T-cell (primary cell): ENCODE measurements around the gene SMPDL3A. TPM values are rescaled to one million over a fixed set of nuclear protein-coding genes. Genes with fewer than 3 reads are reported as not detected.

ENCODE experiments used
- ATAC-seq, 4 experiments: fragments of 200-7000 bp in 3 of 4; fragments of 150-1000 bp in 1 of 4; cut with Tn5 transposase; replicated peaks in 1 of 4; 1 replicate in 3 of 4; 2 replicates in 1 of 4; pipeline ENCODE4 v1.10.0; 2021; ENCODE audit warnings: moderate library complexity in 3 of 4, mild to moderate bottlenecking in 2 of 4, moderate number of reproducible peaks in 1 of 4
- CTCF ChIA-PET, 2 donors: fragments of 300-600 bp; sonication (Branson Sonifier 250); formaldehyde crosslinking; loops; one replicate each; lab custom pipeline; 2022; ENCODE audit warnings: antibody characterized with exemption in 2 of 2; lab: Charles Lee
- POLR2A ChIA-PET, 2 donors: fragments of 300-600 bp; sonication (Branson Sonifier 250); formaldehyde crosslinking; loops; one replicate each; lab custom pipeline; 2022; ENCODE audit warnings: antibody characterized with exemption in 2 of 2; lab: Charles Lee
- DNase-seq, 35 experiments: peaks; one replicate each; pipeline versions ENCODE4 v3.0.0 to v3.0.0-alpha.2; 2013 to 2023
- H3K27ac ChIP-seq: one replicate; pipeline ENCODE4 v1.5.1; 2013; ENCODE audit warnings: low read length
- H3K27me3 ChIP-seq, 2 experiments: replicated peaks in 1 of 2; 1 replicate in 1 of 2; 2 replicates in 1 of 2; pipeline versions ENCODE4 v1.6.1 to v1.7.0; 2013; ENCODE audit warnings: low read length in 1 of 2, mixed read lengths in 1 of 2; ENCODE audit not compliant: control insufficient read depth in 2 of 2, insufficient read depth in 2 of 2; ENCODE audit errors: extremely low read depth in 1 of 2
- H3K36me3 ChIP-seq, 2 donors: 1 replicate in 1 of 2; 2 replicates in 1 of 2; pipeline versions ENCODE4 v1.6.1 to v1.7.0; 2013; ENCODE audit warnings: low read length in 1 of 2; ENCODE audit not compliant: control insufficient read depth in 2 of 2, insufficient read depth in 1 of 2; ENCODE audit errors: extremely low read depth in 1 of 2
- H3K4me1 ChIP-seq, 2 experiments: 1 replicate in 1 of 2; 2 replicates in 1 of 2; pipeline versions ENCODE4 v1.6.1 to v1.7.0; 2013; ENCODE audit warnings: low read length in 2 of 2, mixed read lengths in 1 of 2; ENCODE audit not compliant: insufficient read depth in 2 of 2, control insufficient read depth in 1 of 2; ENCODE audit errors: extremely low read depth in 1 of 2
- H3K4me3 ChIP-seq, 2 donors: 1 replicate in 1 of 2; 2 replicates in 1 of 2; pipeline versions ENCODE4 v1.5.1 to v1.7.0; 2013; ENCODE audit warnings: mild to moderate bottlenecking in 2 of 2, low read length in 1 of 2, moderate library complexity in 1 of 2; ENCODE audit not compliant: control insufficient read depth in 1 of 2; ENCODE audit errors: extremely low read depth in 1 of 2
- H3K9me3 ChIP-seq: 2 replicates; pipeline ENCODE4 v1.7.0; 2013
- H3K27ac Mint-ChIP-seq, 2 donors: one replicate each; pipeline ENCODE4 v1.8.0; 2020 to 2021; ENCODE audit warnings: mild to moderate bottlenecking in 2 of 2, mixed read lengths in 2 of 2
- H3K27me3 Mint-ChIP-seq, 2 donors: one replicate each; pipeline ENCODE4 v1.8.0; 2021 to 2022; ENCODE audit warnings: mixed read lengths in 2 of 2
- H3K36me3 Mint-ChIP-seq: one replicate; pipeline ENCODE4 v1.8.0; 2021; ENCODE audit warnings: mixed read lengths
- H3K4me1 Mint-ChIP-seq, 3 donors: one replicate each; pipeline ENCODE4 v1.8.0; 2020 to 2022; ENCODE audit warnings: mixed read lengths in 3 of 3, mild to moderate bottlenecking in 1 of 3
- H3K4me3 Mint-ChIP-seq, 3 donors: one replicate each; pipeline ENCODE4 v1.8.0; 2020 to 2022; ENCODE audit warnings: mild to moderate bottlenecking in 3 of 3, mixed read lengths in 3 of 3, moderate library complexity in 3 of 3
- H3K9me3 Mint-ChIP-seq, 3 donors: one replicate each; pipeline ENCODE4 v1.8.0; 2020 to 2022; ENCODE audit warnings: mixed read lengths in 3 of 3
- WGBS: methylation state at CpG from one replicate; pipeline ENCODE4 v1.1.5; 2013; ENCODE audit warnings: missing lambda C conversion rate; ENCODE audit not compliant: insufficient coverage; 5-methylcytosine and 5-hydroxymethylcytosine counted together
- total RNA-seq, 35 experiments: library from RNA in 6 of 35; stranded (reverse) in 6 of 35; fragments of 120-200 nt in 1 of 35; gene quantifications; one replicate each; pipeline versions ENCODE4 v1.2.1 to v1.2.4 and lab custom pipeline; 2013 to 2026

Gene SMPDL3A
- total RNA-seq, 5 donors from 2014 or later (not counting 1 experiment from before 2014, with no cell fraction given) = 0.16 TPM; not detected in 4

DNA sequence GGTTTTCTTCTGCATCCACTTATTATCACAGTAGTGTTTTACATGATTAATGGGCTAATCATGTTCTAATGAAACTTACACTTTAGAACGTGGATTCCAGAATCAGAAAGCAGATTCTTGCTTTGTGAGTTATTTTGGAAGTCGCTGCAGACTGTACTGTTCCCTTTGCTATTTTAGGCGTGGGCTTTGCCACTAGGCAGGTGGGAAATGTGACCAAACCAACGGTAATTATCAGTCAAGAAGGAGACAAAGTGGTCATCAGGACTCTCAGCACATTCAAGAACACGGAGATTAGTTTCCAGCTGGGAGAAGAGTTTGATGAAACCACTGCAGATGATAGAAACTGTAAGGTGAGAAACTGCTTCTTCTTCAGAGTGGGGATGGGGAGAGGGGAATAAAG is 8.9 kb upstream of the SMPDL3A start:
- WGBS = 47% methylated on average over 2 of the region's 5 CpGs
- no peaks in the 10 kb centered on the region for H3K4me1 Mint-ChIP-seq
- no peaks in the 10 kb centered on the region for H3K36me3 Mint-ChIP-seq
- peaks cover 14 to 37% of the 10 kb centered on the region in 2 donors for H3K27me3 Mint-ChIP-seq
- Histone ChIP-seq H3K36me3 (no peaks in the 10 kb centered on the region), H3K27me3 (no peaks in the 10 kb centered on the region), H3K4me1 (no peaks in the 10 kb centered on the region), H3K9me3 (no peaks in the 10 kb centered on the region), H3K4me3 (no peak overlapping the region), H3K27ac (no peak overlapping the region)
- peaks cover 5 to 11% (median 11%) of the 10 kb centered on the region in 3 donors for H3K9me3 Mint-ChIP-seq
- H3K4me3 Mint-ChIP-seq = no peak overlapping the region
- ATAC-seq (no peak), DNase-seq (no peak)
- ChIA-PET CTCF (no interaction called here), POLR2A (no interaction called here)
- H3K27ac Mint-ChIP-seq = no peak overlapping the region

DNA sequence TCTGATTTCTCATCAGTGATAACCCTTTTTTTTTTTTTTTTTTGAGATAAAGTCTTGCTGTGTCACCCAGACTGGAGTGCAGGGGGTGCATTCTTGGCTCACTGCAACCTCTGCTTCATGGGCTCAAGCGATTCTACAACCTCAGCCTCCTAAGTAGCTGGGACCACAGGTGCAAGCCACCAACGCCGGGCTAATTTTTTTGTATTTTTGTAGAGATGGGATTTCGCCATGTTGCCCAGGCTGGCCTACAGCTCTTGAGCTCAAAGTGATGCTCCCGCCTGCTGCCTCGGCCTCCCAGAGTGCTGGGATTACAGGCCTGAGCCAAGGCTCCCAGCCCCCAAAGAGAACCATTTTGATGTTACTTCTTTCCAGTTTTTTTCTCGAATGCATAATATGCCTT is 7.3 kb upstream of the SMPDL3A start:
- no CpG with 5 or more reads among the region's 7 CpGs for WGBS
- CTCF ChIA-PET = no interaction called here

DNA sequence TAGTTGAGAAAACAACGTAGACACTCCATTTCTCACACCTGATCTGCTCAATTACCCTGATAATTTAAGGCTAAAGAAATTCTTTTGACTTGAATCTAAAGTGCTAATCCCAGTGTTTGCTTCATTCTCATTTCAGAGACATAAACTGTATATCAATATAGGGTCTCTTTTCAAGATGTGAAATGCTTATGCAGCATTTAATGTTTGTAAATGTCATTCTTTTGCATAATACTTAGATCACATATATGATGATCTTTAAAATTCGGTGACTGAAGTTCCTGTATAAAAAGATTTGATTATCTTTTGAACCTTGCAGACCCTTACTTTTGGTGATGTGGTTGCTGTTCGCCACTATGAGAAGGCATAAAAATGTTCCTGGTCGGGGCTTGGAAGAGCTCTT is 5.7 kb upstream of the SMPDL3A start:
- Histone ChIP-seq H3K4me3 (no peak overlapping the region), H3K36me3 (no peaks in the 10 kb centered on the region), H3K4me1 (no peaks in the 10 kb centered on the region), H3K27me3 (peaks cover 3% of the 10 kb centered on the region in 2 experiments), H3K9me3 (no peaks in the 10 kb centered on the region), H3K27ac (no peak overlapping the region)
- no peak overlapping the region for H3K4me3 Mint-ChIP-seq
- H3K9me3 Mint-ChIP-seq = no peaks in the 10 kb centered on the region
- ChIA-PET POLR2A (no interaction called here), CTCF (no interaction called here)
- no peaks in the 10 kb centered on the region for H3K4me1 Mint-ChIP-seq
- no peak for ATAC-seq
- H3K27me3 Mint-ChIP-seq = peaks cover 25 to 42% of the 10 kb centered on the region in 2 donors
- no peak overlapping the region for H3K27ac Mint-ChIP-seq
- DNase-seq = no peak
- H3K36me3 Mint-ChIP-seq = no peaks in the 10 kb centered on the region
- no CpG with 5 or more reads among the region's 4 CpGs for WGBS

More for the DNA sequence above, 7.3 kb upstream of the SMPDL3A start:
- H3K4me1 Mint-ChIP-seq = no peaks in the 10 kb centered on the region
- Histone ChIP-seq H3K27ac (no peak overlapping the region), H3K4me1 (no peaks in the 10 kb centered on the region), H3K9me3 (no peaks in the 10 kb centered on the region), H3K36me3 (no peaks in the 10 kb centered on the region), H3K27me3 (no peaks in the 10 kb centered on the region), H3K4me3 (no peak overlapping the region)
- H3K36me3 Mint-ChIP-seq = no peaks in the 10 kb centered on the region
- DNase-seq (no peak), ATAC-seq (no peak)
- no peak overlapping the region for H3K4me3 Mint-ChIP-seq
- peaks cover 15 to 33% of the 10 kb centered on the region in 2 donors for H3K27me3 Mint-ChIP-seq
- POLR2A ChIA-PET = no interaction called here
- H3K27ac Mint-ChIP-seq = no peak overlapping the region
- H3K9me3 Mint-ChIP-seq = no peaks in the 10 kb centered on the region

DNA sequence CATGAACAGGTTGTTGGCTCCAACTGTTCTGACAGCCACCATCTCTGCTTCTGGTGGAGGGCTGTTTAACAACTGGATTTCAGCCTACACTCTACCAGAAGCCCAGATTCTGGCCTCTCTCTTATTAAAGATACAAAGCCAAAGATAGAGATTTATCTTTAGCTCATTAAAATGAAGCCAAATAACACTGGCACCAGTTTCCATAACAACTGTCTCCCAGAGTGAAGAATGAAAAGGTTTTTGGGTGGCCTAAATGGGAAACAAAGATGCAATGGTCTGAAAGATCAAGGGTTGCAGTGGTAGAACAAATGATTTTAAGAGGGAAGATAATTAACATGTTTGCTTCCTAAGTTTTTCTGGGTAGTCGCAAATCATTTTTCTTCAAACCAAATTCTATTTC is 3.2 kb upstream of the SMPDL3A start:
- no CpG with 5 or more reads among the region's 1 CpG for WGBS
- H3K27ac ChIP-seq = no peak overlapping the region
- no peak overlapping the region for H3K27ac Mint-ChIP-seq
- ChIA-PET CTCF (no interaction called here), POLR2A (no interaction called here)
- no peak overlapping the region for H3K4me3 Mint-ChIP-seq
- H3K36me3 ChIP-seq = no peaks in the 10 kb centered on the region
- H3K4me1 Mint-ChIP-seq = peaks cover 11 to 16% (median 11%) of the 10 kb centered on the region in 3 donors
- DNase-seq (no peak), ATAC-seq (no peak)
- H3K36me3 Mint-ChIP-seq = no peaks in the 10 kb centered on the region
- H3K27me3 Mint-ChIP-seq = peaks cover 37 to 43% of the 10 kb centered on the region in 2 donors
- no peaks in the 10 kb centered on the region for H3K9me3 ChIP-seq
- no peaks in the 10 kb centered on the region for H3K9me3 Mint-ChIP-seq
- H3K4me1 ChIP-seq = peaks cover 0 to 13% of the 10 kb centered on the region in 2 experiments
- no peak overlapping the region for H3K4me3 ChIP-seq
- H3K27me3 ChIP-seq = peaks cover 3 to 17% of the 10 kb centered on the region in 2 experiments

DNA sequence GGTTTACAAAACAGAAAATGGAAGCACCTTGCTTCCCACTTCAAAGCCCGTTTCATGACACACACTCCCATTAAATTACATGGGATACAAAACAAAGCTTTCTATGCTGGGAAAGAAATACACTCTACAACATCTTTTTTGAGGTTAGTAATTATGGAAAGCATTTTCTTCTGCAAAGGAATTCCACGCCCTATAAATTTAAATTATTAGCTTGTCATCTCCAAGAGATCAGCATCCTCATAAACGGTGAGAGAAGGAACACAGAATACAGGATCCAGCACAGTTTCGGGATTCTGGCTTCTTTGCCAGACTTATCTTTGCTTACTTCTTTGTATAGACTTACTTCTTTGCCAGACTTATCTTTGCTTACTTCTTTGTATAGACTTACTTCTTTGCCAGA is 1.3 kb upstream of the SMPDL3A start:
- H3K9me3 ChIP-seq = no peaks in the 10 kb centered on the region
- no peak overlapping the region for H3K4me3 Mint-ChIP-seq
- H3K27ac ChIP-seq = no peak overlapping the region
- POLR2A ChIA-PET = no interaction called here
- WGBS = 58% methylated on average over 2 of the region's 4 CpGs
- no peak overlapping the region for H3K27ac Mint-ChIP-seq
- no peak overlapping the region for H3K4me3 ChIP-seq
- no peaks in the 10 kb centered on the region for H3K36me3 ChIP-seq
- H3K4me1 Mint-ChIP-seq = peaks cover 11 to 18% (median 11%) of the 10 kb centered on the region in 3 donors
- CTCF ChIA-PET = no interaction called here
- H3K36me3 Mint-ChIP-seq = no peaks in the 10 kb centered on the region
- H3K4me1 ChIP-seq = peaks cover 0 to 13% of the 10 kb centered on the region in 2 experiments
- no peaks in the 10 kb centered on the region for H3K9me3 Mint-ChIP-seq
- ATAC-seq (no peak), DNase-seq (no peak)
- peaks cover 41 to 47% of the 10 kb centered on the region in 2 donors for H3K27me3 Mint-ChIP-seq
- peaks cover 3 to 17% of the 10 kb centered on the region in 2 experiments for H3K27me3 ChIP-seq

DNA sequence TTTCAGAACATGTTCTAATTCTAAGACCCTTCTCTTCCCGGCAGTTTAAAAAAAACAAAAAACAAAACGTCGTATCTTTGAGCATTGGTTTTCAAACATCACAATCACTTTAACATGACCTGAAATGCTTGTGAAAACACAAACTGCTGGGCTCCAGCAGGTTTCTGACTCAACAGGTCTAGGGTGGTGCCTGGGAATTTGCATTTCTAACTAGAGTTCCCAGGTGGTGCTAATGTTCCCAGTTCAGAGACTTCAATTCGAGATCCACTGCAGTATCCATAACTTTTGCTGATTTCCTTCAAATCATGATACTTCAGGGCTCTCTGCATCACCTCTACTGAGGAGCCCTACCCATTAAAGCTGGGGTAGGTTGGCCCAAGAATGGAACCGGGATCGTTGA is 850 bp upstream of the SMPDL3A start:
- Mint-ChIP-seq H3K36me3 (no peaks in the 10 kb centered on the region), H3K4me3 (no peak overlapping the region), H3K27me3 (peaks cover 46 to 49% of the 10 kb centered on the region in 2 donors), H3K27ac (no peak overlapping the region), H3K4me1 (peaks cover 11 to 18% (median 11%) of the 10 kb centered on the region in 3 donors), H3K9me3 (no peaks in the 10 kb centered on the region)
- H3K27me3 ChIP-seq = peaks cover 3 to 17% of the 10 kb centered on the region in 2 experiments
- H3K4me3 ChIP-seq = no peak overlapping the region
- H3K9me3 ChIP-seq = no peaks in the 10 kb centered on the region
- ChIA-PET POLR2A (no interaction called here), CTCF (no interaction called here)
- no peaks in the 10 kb centered on the region for H3K36me3 ChIP-seq
- H3K4me1 ChIP-seq = peaks cover 0 to 13% of the 10 kb centered on the region in 2 experiments
- 54% methylated on average over 4 of the region's 6 CpGs for WGBS
- no peak overlapping the region for H3K27ac ChIP-seq
- DNase-seq (no peak), ATAC-seq (no peak)
